HUES48 (cell line): ENCODE results near the gene OVOL2.
A peak's percentile ranks its signal among the peaks of the same experiment; 100 is the strongest.
"Not testable (repeated sequence)": the region's sequence is repeated elsewhere in the genome, so short reads cannot be mapped to it uniquely, and the experiment has no call there.

Experiments
- H3K27ac ChIP-seq: one replicate; pipeline ENCODE4 v1.7.0; 2013; ENCODE audit warnings: low read depth, low read length, inconsistent platforms
- H3K27me3 ChIP-seq: 2 replicates; pipeline ENCODE4 v1.6.1; 2013; ENCODE audit warnings: mild to moderate bottlenecking, low read length; ENCODE audit not compliant: control insufficient read depth, insufficient read depth
- H3K36me3 ChIP-seq: 2 replicates; pipeline ENCODE4 v1.6.1; 2013; ENCODE audit warnings: low read length; ENCODE audit not compliant: control insufficient read depth, insufficient read depth
- H3K4me1 ChIP-seq: 2 replicates; pipeline ENCODE4 v1.6.1; 2013; ENCODE audit warnings: mild to moderate bottlenecking, low read length; ENCODE audit not compliant: control insufficient read depth, insufficient read depth
- H3K4me3 ChIP-seq: 2 replicates; pipeline ENCODE4 v1.5.1; 2013; ENCODE audit warnings: mild to moderate bottlenecking, low read depth, low read length
- H3K9ac ChIP-seq: 2 replicates; pipeline ENCODE4 v1.6.1; 2013; ENCODE audit warnings: mild to moderate bottlenecking, low read depth, low read length, moderate library complexity
- H3K9me3 ChIP-seq: 2 replicates; pipeline ENCODE4 v1.6.1; 2013; ENCODE audit warnings: low read length; ENCODE audit not compliant: control insufficient read depth, insufficient read depth

Gene OVOL2

GRCh38 chr20:18088298-18088697 lies 30.6 kb upstream of the OVOL2 start:
- not testable (repeated sequence) for H3K9me3 ChIP-seq, H3K36me3 ChIP-seq, H3K27ac ChIP-seq, H3K4me3 ChIP-seq, H3K4me1 ChIP-seq, H3K27me3 ChIP-seq, H3K9ac ChIP-seq

GRCh38 chr20:18087054-18087453 lies 29.3 kb upstream of the OVOL2 start:
- Histone ChIP-seq H3K9ac (no peak overlapping the region), H3K4me3 (no peak overlapping the region), H3K36me3 (no peaks in the 10 kb centered on the region), H3K4me1 (no peaks in the 10 kb centered on the region), H3K9me3 (no peaks in the 10 kb centered on the region), H3K27ac (no peak overlapping the region), H3K27me3 (no peaks in the 10 kb centered on the region; the same call in 1 of the 2 replicates)

GRCh38 chr20:18080836-18081235 lies 23.1 kb upstream of the OVOL2 start:
- not testable (repeated sequence) for H3K27ac ChIP-seq, H3K27me3 ChIP-seq, H3K9me3 ChIP-seq, H3K36me3 ChIP-seq, H3K4me1 ChIP-seq, H3K9ac ChIP-seq, H3K4me3 ChIP-seq

GRCh38 chr20:18079756-18080353 lies 22.1 kb upstream of the OVOL2 start:
- no peaks in the 10 kb centered on the region; the same call in 1 of the 2 replicates for H3K27me3 ChIP-seq
- no peak overlapping the region for H3K9ac ChIP-seq
- no peak overlapping the region for H3K27ac ChIP-seq
- no peak overlapping the region for H3K4me3 ChIP-seq
- no peaks in the 10 kb centered on the region for H3K4me1 ChIP-seq
- H3K9me3 ChIP-seq: no peaks in the 10 kb centered on the region
- no peaks in the 10 kb centered on the region for H3K36me3 ChIP-seq

GRCh38 chr20:18077157-18077556 lies 19.4 kb upstream of the OVOL2 start:
- no peaks in the 10 kb centered on the region for H3K36me3 ChIP-seq
- no peaks in the 10 kb centered on the region for H3K4me1 ChIP-seq
- no peaks in the 10 kb centered on the region for H3K9me3 ChIP-seq
- no peak overlapping the region for H3K27ac ChIP-seq
- no peak overlapping the region for H3K4me3 ChIP-seq
- H3K27me3 ChIP-seq: no peaks in the 10 kb centered on the region
- H3K9ac ChIP-seq: no peak overlapping the region

- H3K27me3 ChIP-seq: no peaks in the 10 kb centered on the region
- no peak overlapping the region for H3K4me3 ChIP-seq
- H3K9me3 ChIP-seq: no peaks in the 10 kb centered on the region
- no peaks in the 10 kb centered on the region for H3K36me3 ChIP-seq
- no peaks in the 10 kb centered on the region for H3K4me1 ChIP-seq
- H3K9ac ChIP-seq: no peak overlapping the region
- H3K27ac ChIP-seq: no peak overlapping the region
Observed at GRCh38 chr20:18072532-18072931, 14.8 kb upstream of the OVOL2 start.

- H3K4me3 ChIP-seq: no peak overlapping the region
- no peak overlapping the region for H3K27ac ChIP-seq
- no peaks in the 10 kb centered on the region for H3K4me1 ChIP-seq
- H3K9ac ChIP-seq: no peak overlapping the region
- H3K9me3 ChIP-seq: no peaks in the 10 kb centered on the region
- H3K27me3 ChIP-seq: no peaks in the 10 kb centered on the region
- H3K36me3 ChIP-seq: no peaks in the 10 kb centered on the region
Observed at GRCh38 chr20:18066421-18067333, 9.0 kb upstream of the OVOL2 start.

GRCh38 chr20:18063676-18064075 lies 6.0 kb upstream of the OVOL2 start:
- H3K4me1 ChIP-seq: peaks cover 7% of the 10 kb centered on the region; the same call in 1 of the 2 replicates
- H3K9me3 ChIP-seq: no peaks in the 10 kb centered on the region
- H3K27ac ChIP-seq: no peak overlapping the region
- H3K9ac ChIP-seq: no peak overlapping the region
- no peaks in the 10 kb centered on the region for H3K36me3 ChIP-seq
- H3K4me3 ChIP-seq: no peak overlapping the region
- H3K27me3 ChIP-seq: peaks cover 18% of the 10 kb centered on the region

- Histone ChIP-seq H3K9me3 (no peaks in the 10 kb centered on the region), H3K4me3 (peak overlapping the region; percentile 65), H3K27me3 (peaks cover 47% of the 10 kb centered on the region), H3K36me3 (no peaks in the 10 kb centered on the region), H3K27ac (no peak overlapping the region), H3K4me1 (peaks cover 21% of the 10 kb centered on the region), H3K9ac (no peak overlapping the region)
Observed at GRCh38 chr20:18059603-18060002, 1.9 kb upstream of the OVOL2 start.

- H3K27me3 ChIP-seq: peaks cover 47% of the 10 kb centered on the region
- H3K27ac ChIP-seq: peak overlapping the region; percentile 39
- H3K4me3 ChIP-seq: peak overlapping the region; percentile 65
- H3K9me3 ChIP-seq: no peaks in the 10 kb centered on the region
- H3K4me1 ChIP-seq: peaks cover 21% of the 10 kb centered on the region
- H3K9ac ChIP-seq: no peak overlapping the region; the same call in 1 of the 2 replicates
- no peaks in the 10 kb centered on the region for H3K36me3 ChIP-seq
Observed at GRCh38 chr20:18058661-18059467, 1.1 kb upstream of the OVOL2 start.
